ENCODE data around the gene LPIN1.
A peak's percentile ranks its signal among the peaks of the same experiment; 100 is the strongest.

LPIN1 gene

GRCh38 chr2:11764359-11764758, 17.9 kb downstream of the LPIN1 start:
- DNase-seq, result no peak

GRCh38 chr2:11764920-11765319, 18.5 kb downstream of the LPIN1 start:
- no peak for DNase-seq

- no peak for DNase-seq
These were observed 19.1 kb downstream of the LPIN1 start for GRCh38 chr2:11765501-11765900.

- DNase-seq, result no peak
These were observed 19.6 kb downstream of the LPIN1 start for GRCh38 chr2:11766016-11766415.

GRCh38 chr2:11767779-11768178, 21.3 kb downstream of the LPIN1 start:
- DNase-seq, result no peak

- DNase-seq, result no peak
These were observed 22.5 kb downstream of the LPIN1 start for GRCh38 chr2:11768946-11769345.

- DNase-seq, result no peak
These were observed 23.1 kb downstream of the LPIN1 start for GRCh38 chr2:11769516-11769915.

- no peak for DNase-seq
These were observed 24.2 kb downstream of the LPIN1 start for GRCh38 chr2:11770531-11771188.

GRCh38 chr2:11771971-11772615, 25.7 kb downstream of the LPIN1 start:
- no peak for DNase-seq

- no peak for DNase-seq
These were observed 26.7 kb downstream of the LPIN1 start for GRCh38 chr2:11773111-11773510.

GRCh38 chr2:11773747-11774525, 27.5 kb downstream of the LPIN1 start:
- DNase-seq, result no peak

- DNase-seq, result no peak
These were observed 28.2 kb downstream of the LPIN1 start for GRCh38 chr2:11774600-11774999.

- DNase-seq, result peak in 3 of 6 experiments; percentile 43 to 60 (median 52)
These were observed 29.0 kb downstream of the LPIN1 start for GRCh38 chr2:11775384-11775783.

GRCh38 chr2:11777066-11777782, 30.8 kb downstream of the LPIN1 start:
- DNase-seq, result no peak

- DNase-seq, result no peak
These were observed 31.5 kb downstream of the LPIN1 start for GRCh38 chr2:11777886-11778415.

GRCh38 chr2:11778416-11778815, 32.0 kb downstream of the LPIN1 start:
- no peak for DNase-seq

- peak; percentile 67 to 86 (median 76) for DNase-seq
These were observed 32.7 kb downstream of the LPIN1 start for GRCh38 chr2:11778923-11779757.

GRCh38 chr2:11781602-11782001, 35.2 kb downstream of the LPIN1 start:
- no peak for DNase-seq

- no peak for DNase-seq
These were observed 37.8 kb downstream of the LPIN1 start for GRCh38 chr2:11784280-11784679.

GRCh38 chr2:11784747-11785610, 38.5 kb downstream of the LPIN1 start:
- peak in 5 of 6 experiments; percentile 9 to 48 (median 22) for DNase-seq

GRCh38 chr2:11785611-11785940, 39.1 kb downstream of the LPIN1 start:
- DNase-seq, result no peak

Data from stimulated activated naive CD4-positive, alpha-beta T cell (primary cell).